HEK293T (cell line): ENCODE measurements around the gene ERP29.

Experiments used
- HDGF ChIP-seq: fragments of 450-650 bp; IDR thresholded peaks from 2 replicates; pipeline ENCODE4 v1.6.1; 2017; ENCODE audit warnings: antibody characterized with exemption, borderline replicate concordance
- SUZ12 ChIP-seq: fragments of 450-650 bp; IDR thresholded peaks from 2 replicates; pipeline ENCODE4 v1.6.1; 2016; ENCODE audit warnings: mild to moderate bottlenecking

GRCh38 chr12:112029301-112029700, 16.1 kb downstream of the ERP29 start:
- no peak for TF ChIP-seq HDGF
- TF ChIP-seq SUZ12: no peak
